Loucy (cell line): ENCODE results near the gene CCDC81.

Source experiments
- H2AFZ ChIP-seq: fragments of 200-600 bp; sonication (generic); 2 replicates; pipeline ENCODE4 v1.6.0; 2016; ENCODE audit warnings: antibody characterized with exemption, mild to moderate bottlenecking, low read length, moderate library complexity
- H3F3A ChIP-seq: fragments of 200-600 bp; 2 replicates; pipeline ENCODE4 v1.6.0; 2016; ENCODE audit warnings: antibody characterized with exemption, low read depth, mild to moderate bottlenecking
- H3K27me3 ChIP-seq: fragments of 200-600 bp; sonication (generic); 2 replicates; pipeline ENCODE4 v1.6.1; 2014; ENCODE audit warnings: low read length, mild to moderate bottlenecking; ENCODE audit not compliant: insufficient read depth, poor library complexity, severe bottlenecking
- H3K36me3 ChIP-seq: fragments of 200-600 bp; sonication (generic); 2 replicates; pipeline ENCODE4 v1.6.1; 2016; ENCODE audit warnings: low read length; ENCODE audit not compliant: insufficient read depth
- H3K4me1 ChIP-seq: fragments of 200-600 bp; sonication (generic); 2 replicates; pipeline ENCODE4 v1.5.1; 2014; ENCODE audit warnings: low read length, mild to moderate bottlenecking; ENCODE audit not compliant: insufficient read depth, poor library complexity, severe bottlenecking
- H3K4me2 ChIP-seq: fragments of 200-600 bp; sonication (generic); 2 replicates; pipeline ENCODE4 v1.6.0; 2014; ENCODE audit warnings: antibody characterized with exemption, low read length, low read depth, mild to moderate bottlenecking; ENCODE audit not compliant: poor library complexity, severe bottlenecking
- H3K4me3 ChIP-seq: fragments of 200-600 bp; sonication (generic); 2 replicates; pipeline ENCODE4 v1.5.1; 2014; ENCODE audit warnings: low read length, mild to moderate bottlenecking, mixed read lengths; ENCODE audit not compliant: poor library complexity, severe bottlenecking
- H3K79me2 ChIP-seq: fragments of 200-600 bp; sonication (generic); 2 replicates; pipeline ENCODE4 v1.6.1; 2014; ENCODE audit warnings: low read length; ENCODE audit not compliant: insufficient read depth
- H3K9ac ChIP-seq: fragments of 200-600 bp; sonication (generic); 2 replicates; pipeline ENCODE4 v1.6.0; 2014; ENCODE audit warnings: mild to moderate bottlenecking, low read depth, low read length, moderate library complexity; ENCODE audit not compliant: poor library complexity, severe bottlenecking
- H3K9me2 ChIP-seq: fragments of 200-600 bp; sonication (generic); replicated peaks from 2 replicates; pipeline ENCODE4 v1.6.1; 2016; ENCODE audit warnings: low read depth, low read length, mixed read lengths
- H3K9me3 ChIP-seq: fragments of 200-600 bp; sonication (generic); 2 replicates; pipeline ENCODE4 v1.6.1; 2014; ENCODE audit warnings: mild to moderate bottlenecking, antibody characterized with exemption, low read length, low read depth; ENCODE audit not compliant: insufficient read depth
- H4K20me1 ChIP-seq: fragments of 200-600 bp; sonication (generic); 2 replicates; pipeline ENCODE4 v1.6.0; 2014; ENCODE audit warnings: antibody characterized with exemption, low read length, mild to moderate bottlenecking; ENCODE audit not compliant: insufficient read depth, poor library complexity, severe bottlenecking
- EZH2phosphoT487 ChIP-seq: fragments of 200-600 bp; IDR thresholded peaks from 2 replicates; pipeline ENCODE4 v1.6.1; 2018; ENCODE audit warnings: antibody characterized with exemption, mild to moderate bottlenecking, moderate library complexity, borderline replicate concordance
- TF ChIP-seq, protein P1 (sequence below): fragments of 200-600 bp; sonication (generic); conservative IDR thresholded peaks from 2 replicates; pipeline ENCODE4 v1.5.1; 2014; ENCODE audit warnings: mild to moderate bottlenecking, antibody characterized with exemption, low read length

Gene CCDC81

DNA sequence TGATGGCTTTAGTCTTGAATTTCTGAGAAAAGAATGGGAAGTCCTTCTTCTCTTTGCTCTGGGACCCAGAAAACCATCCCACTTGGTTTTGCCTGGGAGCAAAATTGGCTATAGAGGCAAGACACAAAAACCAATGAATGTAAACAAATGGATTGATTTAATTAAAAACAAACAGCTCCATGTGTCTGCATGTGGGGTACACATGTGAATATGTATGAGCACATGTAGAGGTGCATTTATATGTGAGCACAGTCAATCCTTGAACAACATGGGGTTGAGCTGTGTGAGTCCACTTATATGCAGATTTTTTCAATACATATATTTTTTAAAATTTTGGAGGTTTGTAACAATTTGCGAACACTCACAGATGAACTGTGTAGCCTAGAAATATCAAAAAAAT is 87.2 kb downstream of the CCDC81 start:
- Histone ChIP-seq H3K27me3 (no peaks in the 10 kb centered on the region), H3K9ac (no peak overlapping the region), H3K4me1 (peaks cover 22% of the 10 kb centered on the region), H3K9me3 (no peaks in the 10 kb centered on the region), H3K4me2 (no peak overlapping the region), H3K79me2 (no peaks in the 10 kb centered on the region), H4K20me1 (no peaks in the 10 kb centered on the region), H2AFZ (no peak overlapping the region), H3K4me3 (no peak overlapping the region), H3K36me3 (no peaks in the 10 kb centered on the region), H3F3A (no peaks in the 10 kb centered on the region), H3K9me2 (no peaks in the 10 kb centered on the region)
- TF ChIP-seq, protein P1, sequence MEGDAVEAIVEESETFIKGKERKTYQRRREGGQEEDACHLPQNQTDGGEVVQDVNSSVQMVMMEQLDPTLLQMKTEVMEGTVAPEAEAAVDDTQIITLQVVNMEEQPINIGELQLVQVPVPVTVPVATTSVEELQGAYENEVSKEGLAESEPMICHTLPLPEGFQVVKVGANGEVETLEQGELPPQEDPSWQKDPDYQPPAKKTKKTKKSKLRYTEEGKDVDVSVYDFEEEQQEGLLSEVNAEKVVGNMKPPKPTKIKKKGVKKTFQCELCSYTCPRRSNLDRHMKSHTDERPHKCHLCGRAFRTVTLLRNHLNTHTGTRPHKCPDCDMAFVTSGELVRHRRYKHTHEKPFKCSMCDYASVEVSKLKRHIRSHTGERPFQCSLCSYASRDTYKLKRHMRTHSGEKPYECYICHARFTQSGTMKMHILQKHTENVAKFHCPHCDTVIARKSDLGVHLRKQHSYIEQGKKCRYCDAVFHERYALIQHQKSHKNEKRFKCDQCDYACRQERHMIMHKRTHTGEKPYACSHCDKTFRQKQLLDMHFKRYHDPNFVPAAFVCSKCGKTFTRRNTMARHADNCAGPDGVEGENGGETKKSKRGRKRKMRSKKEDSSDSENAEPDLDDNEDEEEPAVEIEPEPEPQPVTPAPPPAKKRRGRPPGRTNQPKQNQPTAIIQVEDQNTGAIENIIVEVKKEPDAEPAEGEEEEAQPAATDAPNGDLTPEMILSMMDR = no peak
- no peak for TF ChIP-seq EZH2phosphoT487

- Histone ChIP-seq H3K36me3 (no peaks in the 10 kb centered on the region), H3K4me3 (no peak overlapping the region), H4K20me1 (no peaks in the 10 kb centered on the region), H3K27me3 (no peaks in the 10 kb centered on the region), H3K4me1 (peaks cover 13% of the 10 kb centered on the region), H3K9me2 (no peaks in the 10 kb centered on the region), H3K9ac (no peak overlapping the region), H3K79me2 (no peaks in the 10 kb centered on the region), H3K4me2 (no peak overlapping the region), H3K9me3 (no peaks in the 10 kb centered on the region), H2AFZ (no peak overlapping the region), H3F3A (no peaks in the 10 kb centered on the region)
- TF ChIP-seq, protein P1 = no peak
- no peak for TF ChIP-seq EZH2phosphoT487
Observed at GRCh38 chr11:86463120-86463519, 88.4 kb downstream of the CCDC81 start.

DNA sequence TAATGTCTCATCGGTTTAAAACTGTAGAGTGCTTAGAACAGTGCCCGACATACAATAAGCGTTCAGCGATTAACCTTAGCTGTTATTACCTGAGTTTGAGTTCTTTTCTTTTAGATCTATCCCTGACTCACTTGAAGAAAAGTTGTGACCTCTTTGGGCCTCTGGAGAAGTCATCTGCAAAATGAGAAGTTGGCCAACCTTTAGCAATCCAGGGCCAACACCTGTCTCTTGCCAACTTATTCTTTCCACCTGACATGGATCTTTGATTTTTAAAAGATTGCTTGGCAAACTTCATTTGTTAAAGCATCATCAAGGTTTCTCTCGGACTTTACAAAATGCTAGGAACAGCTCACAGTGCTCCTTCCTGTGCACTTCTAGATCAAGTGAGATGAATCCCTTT is 89.3 kb downstream of the CCDC81 start:
- H3K36me3 ChIP-seq = no peaks in the 10 kb centered on the region
- no peaks in the 10 kb centered on the region for H3K9me2 ChIP-seq
- H3K27me3 ChIP-seq = no peaks in the 10 kb centered on the region
- H3K4me1 ChIP-seq = peaks cover 13% of the 10 kb centered on the region
- H3K9ac ChIP-seq = no peak overlapping the region
- H4K20me1 ChIP-seq = no peaks in the 10 kb centered on the region
- no peaks in the 10 kb centered on the region for H3K79me2 ChIP-seq
- H3K9me3 ChIP-seq = no peaks in the 10 kb centered on the region
- TF ChIP-seq, protein P1 = no peak
- no peak for TF ChIP-seq EZH2phosphoT487
- H3K4me2 ChIP-seq = no peak overlapping the region
- H2AFZ ChIP-seq = no peak overlapping the region
- no peaks in the 10 kb centered on the region for H3F3A ChIP-seq
- no peak overlapping the region for H3K4me3 ChIP-seq
